GM08714 (cell line): ENCODE measurements around the gene IFT122.
"Not testable (repeated sequence)": the region's sequence is repeated elsewhere in the genome, so short reads cannot be mapped to it uniquely, and the experiment has no call there.

Source experiments
- H3K4me3 ChIP-seq: fragments of 200-500 bp; sonication (Bioruptor generic); 2 replicates; pipeline ENCODE4 v1.5.1; 2014; ENCODE audit warnings: mild to moderate bottlenecking, low read length, inconsistent platforms
- ZNF274 ChIP-seq: IDR thresholded peaks from 2 replicates; pipeline ENCODE4 v1.6.1; 2012; ENCODE audit warnings: mild to moderate bottlenecking, low read depth, low read length

IFT122 gene

GRCh38 chr3:129404130-129404529, 35.9 kb upstream of the IFT122 start:
- H3K4me3 ChIP-seq: no peak overlapping the region
- TF ChIP-seq ZNF274: no peak

GRCh38 chr3:129404610-129405009, 35.4 kb upstream of the IFT122 start:
- TF ChIP-seq ZNF274: no peak
- H3K4me3 ChIP-seq: no peak overlapping the region

- no peak for TF ChIP-seq ZNF274
Measured at GRCh38 chr3:129409541-129409940, 30.5 kb upstream of the IFT122 start.

GRCh38 chr3:129410971-129411370, 29.1 kb upstream of the IFT122 start:
- no peak overlapping the region for H3K4me3 ChIP-seq
- no peak for TF ChIP-seq ZNF274

More at GRCh38 chr3:129409541-129409940, 30.5 kb upstream of the IFT122 start:
- H3K4me3 ChIP-seq: no peak overlapping the region

GRCh38 chr3:129412542-129413198, 27.4 kb upstream of the IFT122 start:
- H3K4me3 ChIP-seq: no peak overlapping the region

GRCh38 chr3:129413238-129413637, 26.8 kb upstream of the IFT122 start:
- not testable (repeated sequence) for H3K4me3 ChIP-seq

More at GRCh38 chr3:129412542-129413198, 27.4 kb upstream of the IFT122 start:
- TF ChIP-seq ZNF274: no peak

GRCh38 chr3:129413687-129414506, 26.1 kb upstream of the IFT122 start:
- TF ChIP-seq ZNF274: no peak
- no peak overlapping the region for H3K4me3 ChIP-seq

GRCh38 chr3:129415378-129415777, 24.6 kb upstream of the IFT122 start:
- H3K4me3 ChIP-seq: no peak overlapping the region
- TF ChIP-seq ZNF274: no peak

GRCh38 chr3:129415830-129416229, 24.2 kb upstream of the IFT122 start:
- no peak overlapping the region for H3K4me3 ChIP-seq
- no peak for TF ChIP-seq ZNF274

GRCh38 chr3:129416415-129416814, 23.6 kb upstream of the IFT122 start:
- TF ChIP-seq ZNF274: no peak
- H3K4me3 ChIP-seq: no peak overlapping the region

- TF ChIP-seq ZNF274: no peak
- no peak overlapping the region for H3K4me3 ChIP-seq
Measured at GRCh38 chr3:129417326-129417725, 22.7 kb upstream of the IFT122 start.

- no peak overlapping the region for H3K4me3 ChIP-seq
- TF ChIP-seq ZNF274: no peak
Measured at GRCh38 chr3:129418041-129418973, 21.7 kb upstream of the IFT122 start.

GRCh38 chr3:129419476-129419875, 20.5 kb upstream of the IFT122 start:
- no peak overlapping the region for H3K4me3 ChIP-seq
- no peak for TF ChIP-seq ZNF274

- TF ChIP-seq ZNF274: no peak
- H3K4me3 ChIP-seq: no peak overlapping the region
Measured at GRCh38 chr3:129421236-129421883, 18.7 kb upstream of the IFT122 start.
